GM18951 (cell line): Measurements from ENCODE around the gene VEGFA.

ENCODE experiments used
- POLR2A ChIP-seq: IDR thresholded peaks from 4 replicates; pipeline ENCODE4 v1.6.1; 2011; ENCODE audit warnings: mild to moderate bottlenecking; ENCODE audit not compliant: insufficient read length, insufficient read depth; ENCODE audit errors: extremely low read depth
- in situ Hi-C: fragments of 300-500 bp; cut with MboI; formaldehyde crosslinking; loops from one replicate; pipeline ENCODE4 v1.12.0; 2022; ENCODE audit warnings: low sequenced_read_pairs, mixed read lengths, inconsistent platforms; ENCODE audit not compliant: unreplicated experiment

VEGFA gene

DNA sequence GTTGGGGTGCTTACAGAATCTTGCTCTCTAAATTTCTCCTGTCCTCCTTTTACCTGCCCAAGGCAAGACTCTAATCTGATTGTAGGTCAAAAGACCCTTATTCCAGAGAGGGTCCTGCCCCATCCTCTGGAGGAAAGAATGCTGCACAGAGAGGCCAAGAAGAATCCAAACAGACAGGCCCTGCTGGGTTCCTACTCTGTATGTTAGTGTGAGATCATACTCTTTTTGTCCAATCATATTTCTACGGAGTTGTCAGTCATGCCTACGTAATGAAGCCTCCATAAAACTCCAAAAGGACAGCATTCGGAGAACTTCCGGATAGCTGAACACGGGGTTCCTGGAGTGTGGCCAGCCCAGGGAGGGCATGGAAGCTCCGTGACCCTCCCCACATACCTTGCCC, 50.5 kb downstream of the VEGFA start:
- in situ Hi-C loops: no loop called here
- no peak for TF ChIP-seq POLR2A

DNA sequence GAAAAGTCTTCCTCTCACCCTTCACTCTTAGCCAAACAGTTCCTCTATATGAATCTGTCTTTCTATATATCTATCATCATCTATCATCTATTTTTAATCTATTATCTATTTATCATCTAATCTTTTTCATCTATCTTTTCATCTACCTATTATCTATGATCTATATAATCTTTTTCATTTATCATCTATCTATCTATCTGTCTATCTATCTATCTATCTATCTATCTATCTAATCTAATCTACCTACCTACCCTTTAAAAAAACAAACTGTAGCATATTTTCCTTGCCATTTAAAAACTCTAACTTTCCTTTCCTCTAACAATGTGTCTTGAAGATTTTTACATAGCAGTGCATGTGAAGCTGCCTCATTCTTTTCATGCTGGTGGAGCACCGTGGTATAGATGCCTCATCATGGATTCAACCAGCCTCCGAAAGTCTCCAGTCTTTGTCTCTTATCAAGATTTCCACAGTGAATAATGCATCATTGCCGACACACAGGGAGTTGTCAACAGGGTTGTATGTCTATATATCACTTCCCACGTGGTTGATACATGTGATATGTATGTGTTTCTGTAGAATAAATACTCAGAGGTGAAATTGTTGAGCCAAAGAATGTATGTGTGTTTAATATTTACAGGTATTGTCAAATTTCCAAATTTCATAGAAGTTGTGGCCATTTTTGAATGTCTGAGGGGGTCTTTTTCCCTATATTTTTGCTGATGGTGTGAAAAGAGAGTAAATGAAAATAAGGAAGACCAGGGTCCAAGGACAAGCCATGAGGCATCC, 51.3 kb downstream of the VEGFA start:
- in situ Hi-C loops: no loop called here

DNA sequence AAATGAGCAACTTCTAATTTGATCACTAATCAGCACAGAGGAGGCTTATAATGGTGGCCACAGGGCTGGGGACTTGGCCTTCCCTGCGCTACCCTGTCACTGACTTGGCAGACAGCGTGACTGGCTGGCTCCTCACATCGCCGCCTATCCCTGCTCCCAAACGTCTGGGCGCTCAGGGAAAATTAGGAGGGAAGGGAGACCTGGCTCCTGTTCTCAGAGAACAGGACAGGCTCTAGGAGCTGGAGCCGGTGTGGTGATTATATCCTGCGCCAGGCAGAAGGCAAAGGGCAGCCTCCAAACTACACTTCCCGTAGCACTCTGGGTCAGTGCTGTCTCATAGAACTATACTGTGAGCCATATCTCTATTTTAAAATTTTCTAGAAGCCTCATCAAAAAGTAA, 53.4 kb downstream of the VEGFA start:
- in situ Hi-C loops: no loop called here
- TF ChIP-seq POLR2A: no peak

More for the DNA sequence above, 51.3 kb downstream of the VEGFA start:
- no peak for TF ChIP-seq POLR2A

DNA sequence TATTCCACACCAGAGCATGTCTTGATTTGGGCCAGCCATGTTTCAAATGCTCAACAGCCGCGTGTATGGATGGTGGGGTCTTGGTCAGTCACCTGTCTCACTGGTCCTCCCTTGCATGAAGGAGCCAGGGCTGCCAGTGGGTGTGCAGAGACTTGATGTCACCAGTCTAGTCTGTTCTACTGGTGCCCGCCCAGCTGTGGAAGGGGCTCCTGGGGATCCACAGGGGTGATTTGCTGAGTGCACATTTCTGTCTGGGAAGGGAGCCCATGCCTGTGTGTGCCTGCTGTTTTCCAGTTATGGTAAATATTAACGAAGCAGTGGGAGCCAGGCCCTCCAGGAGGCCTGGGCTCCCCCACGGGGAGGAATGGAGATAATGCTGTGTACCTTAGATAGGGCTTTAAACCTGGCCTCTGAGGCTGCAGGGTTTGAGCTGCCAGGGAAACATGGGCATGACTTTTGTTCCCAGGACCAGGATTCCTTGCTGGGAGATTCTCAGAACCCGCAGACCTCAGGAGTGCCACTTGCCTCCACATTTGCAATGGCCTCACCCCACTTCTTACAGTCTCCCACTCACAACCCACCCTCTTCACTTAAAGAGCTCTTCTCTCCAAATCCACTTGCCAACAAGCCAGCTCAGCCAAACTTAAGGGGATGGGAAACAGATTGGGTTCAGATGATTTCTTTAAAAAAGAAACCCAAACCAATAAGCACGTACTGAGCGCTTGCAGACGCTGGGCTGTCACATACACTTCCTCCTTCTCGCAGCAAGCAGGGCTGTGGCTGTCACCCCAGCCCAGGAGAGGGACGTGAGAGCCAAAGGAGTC, 54.1 kb downstream of the VEGFA start:
- in situ Hi-C loops: no loop called here
- TF ChIP-seq POLR2A: no peak

DNA sequence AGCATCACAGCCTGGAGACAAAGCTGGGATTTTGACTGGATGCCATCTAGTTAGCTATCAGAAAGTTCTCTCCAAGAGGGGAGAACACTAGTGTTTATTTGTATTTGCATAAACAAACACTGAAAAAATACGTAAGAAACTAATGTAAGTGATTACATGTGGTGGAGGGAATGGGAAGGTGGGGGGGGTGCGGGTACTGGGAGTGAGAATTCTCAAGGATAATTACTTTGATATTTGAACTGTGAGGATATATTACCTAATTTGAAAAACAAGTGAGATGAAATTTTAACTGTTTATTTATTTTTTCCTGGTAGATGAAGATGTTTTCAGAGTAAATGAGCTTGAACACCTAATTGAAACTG, 54.7 kb downstream of the VEGFA start:
- in situ Hi-C loops: no loop called here
- no peak for TF ChIP-seq POLR2A

DNA sequence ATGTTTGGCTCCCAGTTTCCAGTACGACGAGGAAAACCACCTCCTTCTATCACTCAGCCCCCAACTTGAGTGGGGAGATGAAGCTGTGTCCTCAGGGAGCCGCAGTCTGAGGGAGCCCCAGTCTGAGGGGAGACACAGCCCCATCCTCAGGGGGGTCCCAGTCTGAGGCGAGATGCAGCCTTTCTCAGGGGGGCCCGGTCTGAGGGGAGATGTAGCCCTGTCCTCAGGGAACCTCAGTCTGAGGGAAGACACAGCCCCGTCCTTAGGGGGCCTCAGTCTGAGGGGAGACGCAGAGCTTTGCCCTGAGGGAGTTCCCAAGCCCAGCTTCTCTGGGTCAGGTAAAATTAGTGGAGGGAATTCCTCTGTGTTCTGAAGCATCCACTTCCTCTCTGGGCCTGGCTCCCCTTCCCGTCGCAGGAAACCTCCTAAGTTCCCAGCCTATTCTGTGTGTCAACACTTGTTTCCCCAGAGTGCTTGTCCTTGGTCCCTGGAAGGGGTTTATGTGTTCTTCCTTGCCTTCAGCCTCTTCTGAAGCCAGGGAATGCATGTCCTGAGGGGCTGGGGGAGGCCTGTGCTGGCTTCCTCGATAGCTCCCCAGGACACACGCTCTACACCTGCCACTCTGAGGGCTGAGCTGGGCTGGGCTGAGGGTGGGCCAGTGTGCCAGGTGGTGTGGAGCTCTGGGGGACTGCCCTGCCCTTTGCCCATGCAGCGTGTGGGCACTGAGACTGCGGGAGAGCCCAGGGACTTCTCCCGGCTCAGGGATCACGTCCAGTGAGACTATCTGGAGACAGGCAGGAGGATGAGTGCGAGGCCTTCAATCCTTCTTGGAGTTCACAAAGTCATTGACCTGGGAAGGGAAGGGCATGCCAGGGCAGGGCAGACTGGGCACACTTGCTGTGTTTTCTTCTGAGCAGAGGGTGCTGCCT, 55.4 kb downstream of the VEGFA start:
- no peak for TF ChIP-seq POLR2A

DNA sequence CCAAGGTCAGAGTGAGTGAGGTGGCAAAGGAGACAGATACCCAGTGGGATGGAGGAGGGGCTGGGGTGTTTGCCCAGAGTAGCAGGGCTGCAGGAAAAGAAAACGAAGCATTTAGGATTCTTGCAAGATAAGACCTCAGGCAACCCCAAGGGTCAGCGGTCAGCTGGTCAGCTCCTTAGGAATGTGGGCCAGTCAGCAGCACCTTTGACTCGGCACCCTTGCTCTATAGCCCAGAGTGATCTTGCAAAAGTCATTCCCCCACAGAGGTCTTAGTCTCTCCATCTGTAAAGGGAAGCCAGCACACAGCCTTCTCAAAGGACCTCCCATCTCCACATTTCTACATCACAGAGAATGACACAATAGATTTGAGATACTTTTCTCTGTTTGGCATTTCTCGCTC, 56.7 kb downstream of the VEGFA start:
- TF ChIP-seq POLR2A: no peak
- in situ Hi-C loops: no loop called here

More for the DNA sequence above, 55.4 kb downstream of the VEGFA start:
- in situ Hi-C loops: no loop called here

DNA sequence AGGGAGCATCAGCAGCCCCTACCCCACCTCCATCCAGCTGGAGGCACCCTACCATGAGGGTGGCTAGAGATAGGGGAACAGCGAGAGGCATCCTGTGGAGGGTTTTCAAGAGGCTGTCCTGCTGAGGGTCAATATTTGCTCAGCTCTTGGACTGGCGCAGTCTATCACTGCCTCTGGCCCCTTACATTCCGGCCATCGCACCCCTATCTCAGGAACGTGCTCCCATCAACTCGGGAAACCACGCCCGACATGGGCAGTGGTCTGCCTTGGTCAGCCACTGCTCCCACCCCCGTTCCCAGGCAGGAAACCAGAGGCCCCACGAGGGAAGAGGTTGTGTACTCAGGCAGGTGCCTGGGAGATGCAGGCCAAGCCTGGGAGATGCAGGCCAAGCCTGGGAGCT, 57.9 kb downstream of the VEGFA start:
- in situ Hi-C loops: no loop called here
- no peak for TF ChIP-seq POLR2A

DNA sequence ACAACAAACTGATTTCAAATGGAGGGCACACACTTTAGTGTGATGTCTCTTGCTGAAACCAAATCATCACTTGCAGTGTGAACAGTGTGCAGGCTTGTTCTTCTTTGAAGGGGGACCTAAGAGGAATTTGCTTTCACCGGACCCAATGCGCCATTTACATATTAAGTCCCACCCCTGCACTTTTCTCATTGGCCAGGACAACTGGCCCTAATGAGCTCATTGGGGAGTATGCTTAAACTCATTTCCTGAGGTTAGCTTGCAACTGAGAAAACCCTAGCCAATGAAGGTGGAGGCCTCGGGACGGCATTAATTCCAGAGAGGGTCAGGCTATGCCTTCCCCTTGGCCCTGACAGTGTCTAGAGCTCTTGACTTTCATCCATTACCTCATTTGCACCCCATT, 58.7 kb downstream of the VEGFA start:
- TF ChIP-seq POLR2A: no peak
- in situ Hi-C loops: no loop called here

DNA sequence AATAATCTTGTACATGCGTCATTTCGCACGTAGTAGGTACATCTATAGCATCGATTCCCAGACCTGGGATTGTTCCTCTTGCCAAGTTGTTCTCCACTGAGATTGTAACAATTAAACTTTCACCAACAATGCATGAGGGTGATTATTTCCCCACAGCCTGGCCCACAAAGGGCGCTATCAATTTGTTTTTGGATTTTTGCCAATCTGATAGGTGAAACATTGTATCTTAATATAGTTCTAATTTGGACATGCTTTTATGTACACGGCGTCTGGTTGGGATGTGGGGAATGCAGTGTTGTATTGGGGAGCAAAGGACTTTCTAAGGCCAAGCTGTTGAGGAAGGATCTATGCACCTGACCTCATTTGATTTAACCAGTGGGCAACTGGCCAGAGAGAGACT, 59.5 kb downstream of the VEGFA start:
- in situ Hi-C loops: no loop called here
- no peak for TF ChIP-seq POLR2A

DNA sequence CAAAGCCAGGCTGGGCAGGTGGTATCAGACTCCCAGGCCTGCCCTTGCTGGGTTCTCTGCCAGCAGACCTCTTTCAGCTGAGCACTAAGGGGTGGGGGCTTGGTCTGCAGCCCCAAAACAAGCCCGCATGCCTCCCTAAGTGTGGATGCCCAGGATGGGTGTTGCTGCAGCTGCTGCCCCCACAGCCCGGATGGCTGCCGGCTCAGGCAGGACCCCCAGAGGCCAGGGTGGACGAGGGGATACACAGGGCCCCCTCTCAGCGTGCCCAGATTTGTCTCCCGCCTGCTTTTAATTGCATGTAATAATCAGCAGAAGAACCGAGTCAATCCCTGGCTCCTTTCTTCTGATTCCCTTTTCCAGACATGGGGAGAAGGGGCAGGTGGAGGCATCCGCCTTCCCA, 60.8 kb downstream of the VEGFA start:
- TF ChIP-seq POLR2A: no peak
- in situ Hi-C loops: no loop called here

DNA sequence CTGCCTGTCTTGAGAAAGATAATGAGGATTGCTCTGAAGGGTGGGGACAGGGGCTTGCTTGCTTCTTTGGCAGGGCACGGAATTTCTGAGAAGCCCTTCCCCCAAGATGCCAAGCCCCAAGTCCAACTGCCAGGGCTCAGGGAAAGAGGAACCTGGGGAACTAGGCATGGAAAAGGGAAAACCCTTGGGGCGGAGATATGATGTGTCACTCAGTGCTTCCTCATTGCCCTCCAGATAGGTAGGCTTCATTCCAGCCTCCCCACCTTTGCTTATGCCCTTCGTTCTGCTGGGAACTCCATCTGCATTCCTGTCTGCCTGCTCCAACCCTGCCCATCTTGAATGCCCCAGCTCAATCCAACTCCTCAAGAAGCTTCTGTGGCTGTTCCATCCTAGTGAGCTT, 61.2 kb downstream of the VEGFA start:
- TF ChIP-seq POLR2A: no peak
- in situ Hi-C loops: no loop called here

DNA sequence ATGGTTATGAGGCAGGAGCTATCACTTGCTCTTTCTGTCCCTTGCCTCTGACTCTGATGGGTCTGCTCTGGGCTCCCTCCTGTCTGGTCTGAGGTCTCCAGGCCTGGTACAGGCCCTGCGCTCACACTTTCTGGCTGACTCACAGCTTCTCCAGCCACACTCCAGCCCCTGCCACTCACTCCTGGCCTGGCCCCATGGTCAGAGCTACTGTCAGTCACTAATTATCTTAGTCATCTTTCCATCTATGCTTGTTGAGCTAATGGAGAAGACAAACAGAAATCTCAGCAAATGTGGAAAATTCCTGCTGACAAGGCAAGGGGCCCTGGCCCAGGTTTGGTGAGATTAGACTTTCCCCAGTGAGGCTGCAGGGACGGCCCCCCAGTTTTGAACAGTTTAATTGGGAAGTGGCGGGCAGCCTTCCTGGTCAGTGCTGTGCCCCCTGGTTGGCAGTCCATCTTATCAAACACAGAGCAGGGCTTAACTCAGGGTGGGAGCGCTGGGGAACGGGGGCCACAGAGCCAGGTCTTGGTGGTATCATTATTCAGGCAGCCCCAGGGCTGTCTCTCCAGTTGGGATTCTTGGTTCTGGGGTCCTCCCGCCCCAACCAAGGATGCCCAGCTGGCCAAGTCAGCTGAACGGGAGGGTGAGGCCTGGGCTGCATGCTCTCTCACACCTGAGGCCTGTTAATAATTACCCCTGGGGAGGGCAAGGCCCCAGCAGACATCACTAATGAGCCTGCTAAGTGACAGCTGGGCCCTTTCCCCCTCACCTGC, 63.4 kb downstream of the VEGFA start:
- no peak for TF ChIP-seq POLR2A
- in situ Hi-C loops: no loop called here

DNA sequence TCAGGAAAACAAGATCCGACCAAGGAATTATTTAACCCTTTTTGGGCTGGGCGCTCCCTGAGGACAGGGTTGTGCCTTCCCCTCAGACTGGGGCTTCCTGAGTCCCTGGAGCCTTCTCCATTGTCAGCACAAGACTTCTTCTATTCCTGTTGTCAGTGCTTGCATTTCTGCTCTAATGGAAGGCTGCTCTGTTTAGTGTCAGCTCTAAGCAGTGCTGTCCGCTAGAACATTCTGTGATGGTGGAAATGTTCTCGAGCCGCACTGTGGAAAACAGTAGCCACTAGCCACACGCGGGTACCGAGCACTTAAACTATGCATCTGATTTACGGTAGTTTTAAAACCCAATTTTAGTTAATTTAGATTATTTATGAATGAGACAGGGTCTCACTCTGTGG, 64.0 kb downstream of the VEGFA start:
- no peak for TF ChIP-seq POLR2A
- in situ Hi-C loops: no loop called here
